HG03469 (cell line): ENCODE data around the gene PKN2.

Experiments
- ATAC-seq: cut with Tn5 transposase; IDR thresholded peaks from one replicate; pipeline ENCODE4 v1.9.1; 2021; ENCODE audit warnings: mild to moderate bottlenecking, moderate library complexity, moderate number of reproducible peaks; ENCODE audit not compliant: unreplicated experiment

PKN2 gene

GRCh38 chr1:88731475-88732269, 47.6 kb downstream of the PKN2 start:
- no peak for ATAC-seq

GRCh38 chr1:88735382-88735781, 51.3 kb downstream of the PKN2 start:
- ATAC-seq = no peak

- no peak for ATAC-seq
Observed at GRCh38 chr1:88735909-88736308, 51.8 kb downstream of the PKN2 start.

- no peak for ATAC-seq
Observed at GRCh38 chr1:88736633-88737248, 52.7 kb downstream of the PKN2 start.

- no peak for ATAC-seq
Observed at GRCh38 chr1:88737338-88737927, 53.4 kb downstream of the PKN2 start.

GRCh38 chr1:88740784-88741183, 56.7 kb downstream of the PKN2 start:
- ATAC-seq = no peak

- no peak for ATAC-seq
Observed at GRCh38 chr1:88741413-88741812, 57.3 kb downstream of the PKN2 start.

- no peak for ATAC-seq
Observed at GRCh38 chr1:88742531-88742930, 58.5 kb downstream of the PKN2 start.

GRCh38 chr1:88744142-88744541, 60.1 kb downstream of the PKN2 start:
- no peak for ATAC-seq

GRCh38 chr1:88746916-88747315, 62.8 kb downstream of the PKN2 start:
- no peak for ATAC-seq

- ATAC-seq = no peak
Observed at GRCh38 chr1:88751714-88752113, 67.6 kb downstream of the PKN2 start.

GRCh38 chr1:88753506-88753905, 69.4 kb downstream of the PKN2 start:
- ATAC-seq = no peak

- ATAC-seq = no peak
Observed at GRCh38 chr1:88763649-88764406, 79.8 kb downstream of the PKN2 start.

- no peak for ATAC-seq
Observed at GRCh38 chr1:88768187-88768586, 84.1 kb downstream of the PKN2 start.

- ATAC-seq = no peak
Observed at GRCh38 chr1:88768816-88769215, 84.7 kb downstream of the PKN2 start.

GRCh38 chr1:88773540-88774150, 89.6 kb downstream of the PKN2 start:
- ATAC-seq = no peak

- no peak for ATAC-seq
Observed at GRCh38 chr1:88774151-88774556, 90.1 kb downstream of the PKN2 start.

GRCh38 chr1:88777604-88778149, 93.6 kb downstream of the PKN2 start:
- ATAC-seq = no peak

GRCh38 chr1:88779880-88780279, 95.8 kb downstream of the PKN2 start:
- ATAC-seq = no peak

- no peak for ATAC-seq
Observed at GRCh38 chr1:88780485-88780884, 96.4 kb downstream of the PKN2 start.

GRCh38 chr1:88783145-88783544, 99.1 kb downstream of the PKN2 start:
- no peak for ATAC-seq
